Naive B cell (primary cell): ENCODE results near the gene TBC1D8. TPM values are rescaled to one million over a fixed set of nuclear protein-coding genes. Genes with fewer than 3 reads are reported as not detected.
A peak's percentile ranks its signal among the peaks of the same experiment; 100 is the strongest.
"Not testable (repeated sequence)": the region's sequence is repeated elsewhere in the genome, so short reads cannot be mapped to it uniquely, and the experiment has no call there.

Source experiments
- ATAC-seq, 2 donors: fragments of 150-1000 bp; cut with Tn5 transposase; 2 replicates each; pipeline ENCODE4 v1.10.0; 2021; ENCODE audit warnings: low read depth in 2 of 2, mild to moderate bottlenecking in 2 of 2, moderate library complexity in 2 of 2
- DNase-seq: peaks from one replicate; pipeline ENCODE4 v3.0.0; 2022
- H3K27ac Mint-ChIP-seq, 6 donors: one replicate each; pipeline ENCODE4 v1.8.0; 2020 to 2022; ENCODE audit warnings: mild to moderate bottlenecking in 6 of 6, mixed read lengths in 6 of 6, moderate library complexity in 5 of 6, inconsistent platforms in 2 of 6
- H3K27me3 Mint-ChIP-seq, 3 donors: one replicate each; pipeline ENCODE4 v1.8.0; 2021 to 2022; ENCODE audit warnings: mixed read lengths in 3 of 3, mild to moderate bottlenecking in 1 of 3
- H3K36me3 Mint-ChIP-seq, 2 donors: one replicate each; pipeline ENCODE4 v1.8.0; 2020 to 2022; ENCODE audit warnings: mixed read lengths in 2 of 2, inconsistent platforms in 1 of 2, mild to moderate bottlenecking in 1 of 2
- H3K4me1 Mint-ChIP-seq, 3 donors: one replicate each; pipeline ENCODE4 v1.8.0; 2020 to 2022; ENCODE audit warnings: mixed read lengths in 3 of 3, inconsistent platforms in 1 of 3, mild to moderate bottlenecking in 1 of 3, moderate library complexity in 1 of 3
- H3K4me3 Mint-ChIP-seq, 8 donors: one replicate each; pipeline ENCODE4 v1.8.0; 2020 to 2022; ENCODE audit warnings: mild to moderate bottlenecking in 8 of 8, mixed read lengths in 8 of 8, moderate library complexity in 8 of 8, inconsistent platforms in 2 of 8
- H3K9me3 Mint-ChIP-seq, 7 donors: one replicate each; pipeline ENCODE4 v1.8.0; 2020 to 2022; ENCODE audit warnings: mixed read lengths in 7 of 7, mild to moderate bottlenecking in 5 of 7, inconsistent platforms in 2 of 7, moderate library complexity in 1 of 7
- polyA plus RNA-seq, 6 donors: library from polyadenylated mRNA; unstranded; fragments of 300-500 nt; fragmentation: Illumina TruSeq; gene quantifications; one replicate each; pipeline ENCODE4 v1.2.3, GENCODE V29; 2021; ENCODE audit warnings: low read depth in 6 of 6

The TBC1D8 gene
- polyA plus RNA-seq, 6 donors from 2014 or later = 0.19 to 0.72 (median 0.23) TPM; not detected in 1

GRCh38 chr2:101053117-101053516 lies 98.1 kb downstream of the TBC1D8 start:
- no peak overlapping the region for H3K27ac Mint-ChIP-seq
- H3K4me3 Mint-ChIP-seq = no peak overlapping the region
- no peaks in the 10 kb centered on the region for H3K36me3 Mint-ChIP-seq
- H3K9me3 Mint-ChIP-seq = peaks cover 0 to 7% (median 3%) of the 10 kb centered on the region in 7 donors
- DNase-seq (no peak), ATAC-seq (no peak)
- no peaks in the 10 kb centered on the region for H3K4me1 Mint-ChIP-seq
- H3K27me3 Mint-ChIP-seq = no peaks in the 10 kb centered on the region

DNA sequence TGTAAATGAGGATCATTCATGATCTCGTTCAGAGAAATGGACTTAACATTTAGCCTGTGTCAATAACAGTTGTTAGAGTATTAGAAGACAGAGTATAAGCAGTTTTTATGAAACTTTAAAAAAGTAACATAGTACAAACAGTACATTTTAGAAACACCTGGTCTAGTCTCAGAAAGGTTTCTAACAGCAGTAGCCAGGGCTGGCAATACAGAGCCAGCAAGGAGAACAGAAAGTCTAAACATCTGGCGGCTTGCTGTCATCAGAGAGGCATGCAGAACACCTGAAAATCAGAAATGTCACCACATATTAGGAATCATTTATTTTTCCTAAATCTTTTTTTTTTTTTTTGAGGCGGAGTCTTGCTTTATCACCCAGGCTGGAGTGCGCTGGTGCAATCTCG lies 99.0 kb downstream of the TBC1D8 start:
- Mint-ChIP-seq H3K4me3 (no peak overlapping the region), H3K4me1 (no peaks in the 10 kb centered on the region), H3K27me3 (peaks cover 0 to under 1% (median 0%) of the 10 kb centered on the region in 3 donors), H3K9me3 (peaks cover 0 to 7% (median 3%) of the 10 kb centered on the region in 7 donors), H3K36me3 (no peaks in the 10 kb centered on the region), H3K27ac (no peak overlapping the region)
- DNase-seq = no peak
- no peak for ATAC-seq

- not testable (repeated sequence) for H3K9me3 Mint-ChIP-seq, H3K4me1 Mint-ChIP-seq, ATAC-seq, H3K27me3 Mint-ChIP-seq, H3K27ac Mint-ChIP-seq, DNase-seq, H3K36me3 Mint-ChIP-seq, H3K4me3 Mint-ChIP-seq
These were observed 100.3 kb downstream of the TBC1D8 start for GRCh38 chr2:101050886-101051285.

DNA sequence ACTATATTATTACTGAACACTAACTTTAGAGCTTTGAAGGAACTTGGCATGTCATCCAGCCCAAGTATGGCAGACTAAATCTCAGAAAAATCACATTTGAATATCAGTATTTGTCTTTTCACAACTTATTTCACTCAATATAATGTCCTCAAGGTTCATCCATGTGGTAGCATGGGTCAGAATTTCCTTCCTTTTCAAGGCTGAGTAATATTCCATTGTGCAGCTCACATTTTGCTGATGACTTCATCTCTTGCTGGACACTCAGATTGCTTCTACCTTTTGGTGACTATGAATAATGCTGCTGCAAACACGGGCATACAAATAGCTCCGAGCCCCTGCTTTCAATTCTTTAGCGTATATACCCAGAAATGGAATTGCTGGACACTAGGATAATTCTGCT lies 102.4 kb downstream of the TBC1D8 start:
- peaks cover 0 to 3% (median 2%) of the 10 kb centered on the region in 3 donors for H3K4me1 Mint-ChIP-seq
- ATAC-seq (no peak), DNase-seq (no peak)
- H3K9me3 Mint-ChIP-seq = peaks cover 0 to 7% (median 3%) of the 10 kb centered on the region in 7 donors
- no peak overlapping the region for H3K4me3 Mint-ChIP-seq
- no peak overlapping the region for H3K27ac Mint-ChIP-seq
- H3K27me3 Mint-ChIP-seq = peaks cover 0 to 4% (median 0%) of the 10 kb centered on the region in 3 donors
- no peaks in the 10 kb centered on the region for H3K36me3 Mint-ChIP-seq

DNA sequence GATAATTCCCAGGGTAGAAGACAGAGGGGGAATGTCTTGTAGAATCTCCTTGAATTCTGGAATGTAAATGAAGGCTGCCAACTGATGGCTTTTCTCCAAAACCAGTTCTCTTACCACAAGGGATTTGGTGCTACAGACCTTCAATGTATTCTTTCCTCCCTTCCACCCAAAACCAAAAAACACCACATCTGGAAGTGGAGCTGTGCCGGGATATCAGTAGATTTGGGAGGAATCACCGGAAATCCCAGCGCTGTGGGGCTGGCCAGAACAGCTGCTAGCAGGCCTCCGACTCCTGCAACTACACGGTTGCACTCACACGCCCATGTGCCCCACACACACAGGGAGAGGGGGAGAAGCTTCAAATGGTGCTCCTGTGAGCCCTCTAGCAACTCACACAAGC lies 103.4 kb downstream of the TBC1D8 start:
- Mint-ChIP-seq H3K4me1 (peaks cover 0 to 3% (median 2%) of the 10 kb centered on the region in 3 donors), H3K27me3 (peaks cover 0 to 4% (median 0%) of the 10 kb centered on the region in 3 donors), H3K36me3 (no peaks in the 10 kb centered on the region), H3K27ac (no peak overlapping the region), H3K9me3 (peaks cover 0 to 7% (median 3%) of the 10 kb centered on the region in 7 donors), H3K4me3 (no peak overlapping the region)
- DNase-seq (no peak), ATAC-seq (no peak)

DNA sequence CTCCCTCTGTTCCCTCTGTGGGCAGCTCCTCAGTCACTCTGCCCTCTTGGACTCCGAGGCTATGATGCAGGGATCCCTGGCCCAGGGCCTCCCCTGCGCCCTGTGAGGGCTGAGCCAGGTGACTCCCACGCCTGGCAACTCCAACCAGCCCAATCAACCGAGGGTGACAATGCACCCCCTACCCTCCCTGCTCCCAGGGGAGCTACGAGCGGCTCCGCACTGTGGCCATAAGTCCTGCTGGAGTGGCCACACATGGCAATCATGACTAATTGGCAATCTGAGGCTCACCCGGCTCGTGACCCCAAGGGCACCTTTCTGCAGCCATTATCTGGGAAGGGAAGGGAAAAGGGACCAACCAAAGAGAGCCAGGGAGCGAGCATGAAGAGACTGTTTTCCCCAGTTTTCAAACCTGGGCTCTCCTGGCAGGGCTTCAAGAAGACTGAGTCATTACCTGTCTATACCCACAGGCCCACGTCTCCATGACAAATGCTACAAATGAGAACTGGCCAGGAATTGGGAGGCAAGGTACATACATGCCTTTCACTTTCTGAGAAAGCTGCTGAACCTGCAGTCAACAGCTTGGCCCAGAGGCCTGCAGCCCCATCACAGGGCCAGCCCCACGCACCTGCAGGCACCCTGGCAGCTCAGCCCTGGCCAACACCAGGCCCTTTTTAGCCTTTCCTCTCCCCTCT lies 104.0 kb downstream of the TBC1D8 start:
- Mint-ChIP-seq H3K27ac (no peak overlapping the region), H3K4me3 (no peak overlapping the region), H3K4me1 (peaks cover 0 to 3% (median 2%) of the 10 kb centered on the region in 3 donors), H3K9me3 (peaks cover 0 to 7% (median 3%) of the 10 kb centered on the region in 7 donors), H3K27me3 (peaks cover 0 to 4% (median 0%) of the 10 kb centered on the region in 3 donors), H3K36me3 (no peaks in the 10 kb centered on the region)
- ATAC-seq (no peak), DNase-seq (no peak)

- no peak overlapping the region for H3K27ac Mint-ChIP-seq
- H3K27me3 Mint-ChIP-seq = peaks cover 0 to 4% (median 0%) of the 10 kb centered on the region in 3 donors
- no peak for ATAC-seq
- H3K4me1 Mint-ChIP-seq = peaks cover 0 to 3% (median 2%) of the 10 kb centered on the region in 3 donors
- DNase-seq = no peak
- no peaks in the 10 kb centered on the region for H3K36me3 Mint-ChIP-seq
- no peak overlapping the region for H3K4me3 Mint-ChIP-seq
- peaks cover 0 to 4% (median 0%) of the 10 kb centered on the region in 7 donors for H3K9me3 Mint-ChIP-seq
These were observed 105.9 kb downstream of the TBC1D8 start for GRCh38 chr2:101045330-101045729.

GRCh38 chr2:101041413-101041812 lies 109.8 kb downstream of the TBC1D8 start:
- no peak overlapping the region for H3K27ac Mint-ChIP-seq
- peaks cover 0 to 3% (median 2%) of the 10 kb centered on the region in 3 donors for H3K4me1 Mint-ChIP-seq
- H3K36me3 Mint-ChIP-seq = no peaks in the 10 kb centered on the region
- no peak for ATAC-seq
- H3K9me3 Mint-ChIP-seq = no peaks in the 10 kb centered on the region
- H3K4me3 Mint-ChIP-seq = no peak overlapping the region
- peaks cover 0 to 6% (median 0%) of the 10 kb centered on the region in 3 donors for H3K27me3 Mint-ChIP-seq
- DNase-seq = no peak

- no peak for ATAC-seq
- Mint-ChIP-seq H3K36me3 (no peaks in the 10 kb centered on the region), H3K4me3 (no peak overlapping the region), H3K27me3 (peaks cover 0 to 6% (median 0%) of the 10 kb centered on the region in 3 donors), H3K4me1 (peaks cover 0 to 3% (median 2%) of the 10 kb centered on the region in 3 donors), H3K27ac (no peak overlapping the region), H3K9me3 (no peaks in the 10 kb centered on the region)
- DNase-seq = no peak
These were observed 110.4 kb downstream of the TBC1D8 start for GRCh38 chr2:101040761-101041160.

DNA sequence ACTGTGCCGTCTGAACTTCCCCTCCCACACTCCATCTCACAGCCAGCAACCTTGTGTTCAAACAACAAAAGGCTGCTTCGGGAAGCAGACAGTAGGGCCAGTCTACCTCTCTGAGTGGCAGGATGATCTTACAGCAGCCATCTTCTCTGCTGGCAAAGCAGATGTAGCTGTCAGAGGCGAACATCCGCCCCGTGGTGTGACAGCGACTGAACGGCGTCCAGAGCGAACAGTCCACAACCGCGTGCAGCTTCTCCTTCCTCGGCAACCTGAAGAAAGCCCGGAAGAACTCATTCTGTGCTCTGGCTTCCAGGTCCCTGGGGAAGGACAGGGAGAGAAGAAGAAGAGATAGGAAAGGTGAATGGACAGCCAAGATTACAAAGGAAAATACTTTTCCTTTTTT lies 111.1 kb downstream of the TBC1D8 start:
- ATAC-seq (no peak), DNase-seq (no peak)
- Mint-ChIP-seq H3K27me3 (peaks cover 0 to 6% (median 0%) of the 10 kb centered on the region in 3 donors), H3K4me1 (peaks cover 0 to 3% (median 2%) of the 10 kb centered on the region in 3 donors), H3K9me3 (no peaks in the 10 kb centered on the region), H3K27ac (no peak overlapping the region), H3K36me3 (no peaks in the 10 kb centered on the region), H3K4me3 (no peak overlapping the region)

- H3K27ac Mint-ChIP-seq = peak overlapping the region in 2 of 6 donors; percentile 33 to 69
- DNase-seq = no peak
- H3K4me3 Mint-ChIP-seq = no peak overlapping the region
- peaks cover 0 to 6% (median 0%) of the 10 kb centered on the region in 3 donors for H3K27me3 Mint-ChIP-seq
- no peak for ATAC-seq
- no peaks in the 10 kb centered on the region for H3K36me3 Mint-ChIP-seq
- no peaks in the 10 kb centered on the region for H3K9me3 Mint-ChIP-seq
- no peaks in the 10 kb centered on the region for H3K4me1 Mint-ChIP-seq
These were observed 112.5 kb downstream of the TBC1D8 start for GRCh38 chr2:101038455-101039255.

GRCh38 chr2:101037161-101037755 lies 113.9 kb downstream of the TBC1D8 start:
- H3K9me3 Mint-ChIP-seq = no peaks in the 10 kb centered on the region
- no peaks in the 10 kb centered on the region for H3K36me3 Mint-ChIP-seq
- H3K4me1 Mint-ChIP-seq = no peaks in the 10 kb centered on the region
- no peak overlapping the region for H3K27ac Mint-ChIP-seq
- DNase-seq = no peak
- no peak for ATAC-seq
- H3K4me3 Mint-ChIP-seq = no peak overlapping the region
- H3K27me3 Mint-ChIP-seq = peaks cover 0 to 13% (median 0%) of the 10 kb centered on the region in 3 donors

DNA sequence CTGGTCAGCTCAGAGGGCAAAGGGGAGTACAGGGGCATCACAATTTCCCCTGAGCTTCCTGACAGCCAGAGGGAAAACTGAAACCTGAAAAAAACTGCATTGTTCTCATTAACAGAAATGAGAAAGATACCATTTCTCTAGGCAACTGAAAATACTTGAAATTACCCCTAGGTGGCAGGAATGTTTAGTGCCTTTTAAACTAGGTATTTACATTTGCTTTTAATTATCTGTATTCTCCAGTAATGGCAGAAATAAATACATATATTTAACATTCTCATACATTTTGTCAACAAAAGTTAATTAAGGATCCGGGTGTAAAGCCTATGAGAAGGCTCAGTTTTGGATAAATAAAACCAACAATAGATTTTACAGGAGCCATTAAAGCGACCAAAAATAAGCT lies 114.6 kb downstream of the TBC1D8 start:
- no peak for DNase-seq
- Mint-ChIP-seq H3K9me3 (no peaks in the 10 kb centered on the region), H3K4me3 (no peak overlapping the region), H3K27me3 (peaks cover 0 to 13% (median 0%) of the 10 kb centered on the region in 3 donors), H3K27ac (no peak overlapping the region), H3K4me1 (no peaks in the 10 kb centered on the region), H3K36me3 (no peaks in the 10 kb centered on the region)
- ATAC-seq = no peak
